GM11168 (cell line): ENCODE data around the gene CCNYL1.
"Not testable (repeated sequence)": the region's sequence is repeated elsewhere in the genome, so short reads cannot be mapped to it uniquely, and the experiment has no call there.

Experiments used
- in situ Hi-C: fragments of 300-500 bp; cut with MboI; formaldehyde crosslinking; loops from one replicate; pipeline ENCODE4 v1.12.0; 2022; ENCODE audit warnings: low sequenced_read_pairs; ENCODE audit not compliant: unreplicated experiment

The CCNYL1 gene

GRCh38 chr2:207710814-207711740 lies at the start of gene CCNYL1:
CCNYL1 (plus strand) TSS chr2:207711640; CDS start chr2:207711897, 257 bp downstream.
- in situ Hi-C loops, result no loop called here

DNA sequence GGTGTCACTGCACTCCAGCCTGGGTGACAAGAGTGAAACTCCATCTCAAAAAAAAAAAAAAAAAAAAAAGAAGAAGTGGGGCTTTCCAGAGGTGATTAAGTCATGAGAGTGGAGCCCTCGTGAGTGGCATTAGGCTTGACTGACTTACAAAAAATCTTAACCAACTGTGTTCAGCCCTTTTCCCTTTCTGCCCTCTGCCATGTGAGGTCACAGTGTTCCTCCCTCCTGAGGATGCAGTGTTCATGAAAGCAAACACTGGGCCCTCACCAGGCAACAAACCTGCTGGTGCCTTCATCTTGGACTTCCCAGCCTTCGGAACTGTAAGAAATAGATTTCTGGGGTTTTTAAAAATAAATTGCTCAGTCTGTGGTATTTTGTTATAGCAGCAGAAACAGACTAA lies 49.2 kb upstream of the CCNYL1 start:
- in situ Hi-C loops, result no loop called here

DNA sequence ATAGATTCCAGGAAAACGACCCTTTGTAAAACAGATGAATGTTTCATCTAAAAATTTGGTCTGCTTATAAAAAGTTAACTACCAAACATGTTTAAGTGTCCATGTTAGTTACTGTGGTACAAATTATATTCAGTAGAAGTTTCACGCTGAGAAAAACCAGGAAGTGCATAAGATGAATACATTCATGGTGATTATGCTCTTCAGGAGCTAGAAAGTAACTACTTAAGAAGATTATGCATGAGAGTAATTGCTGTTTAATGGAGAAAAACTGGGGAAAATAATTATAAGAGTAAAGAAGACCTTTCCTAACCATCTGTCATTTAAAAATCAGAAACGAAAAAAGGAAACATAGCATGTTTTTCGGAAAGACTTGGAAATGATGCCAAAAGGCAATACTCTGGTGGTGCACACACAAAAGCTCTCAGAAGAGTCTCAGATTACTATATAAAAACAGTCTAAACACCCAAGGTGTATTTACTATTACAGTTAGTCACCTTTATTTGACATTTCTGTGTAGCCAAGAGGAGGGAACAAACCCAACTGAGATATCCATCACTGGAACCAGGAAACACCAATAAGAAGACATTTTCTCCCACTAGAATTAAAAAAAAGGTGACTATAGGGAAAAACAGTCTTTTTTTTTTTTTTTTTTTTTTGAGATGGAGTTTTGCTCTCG lies 47.4 kb upstream of the CCNYL1 start:
- in situ Hi-C loops, result no loop called here

DNA sequence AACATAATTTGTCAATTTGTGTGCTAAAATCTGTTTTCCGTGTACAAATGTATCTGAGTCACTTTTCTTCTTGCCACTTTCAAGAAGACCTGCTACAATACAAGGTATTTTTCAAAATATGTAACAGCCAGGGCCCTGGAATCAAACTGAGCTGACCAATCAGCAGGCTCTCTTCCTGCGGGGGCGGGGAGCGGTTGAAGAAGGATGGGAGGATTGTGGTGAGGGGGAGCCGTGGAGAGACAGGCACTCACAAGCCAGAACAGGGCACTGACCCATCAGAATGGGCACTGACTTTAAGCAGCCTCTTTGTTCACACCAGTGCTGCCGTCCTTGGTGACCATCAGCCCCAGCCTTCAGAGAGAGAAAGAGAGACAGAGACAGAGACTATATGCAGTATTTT lies 40.6 kb upstream of the CCNYL1 start:
- in situ Hi-C loops, result no loop called here

DNA sequence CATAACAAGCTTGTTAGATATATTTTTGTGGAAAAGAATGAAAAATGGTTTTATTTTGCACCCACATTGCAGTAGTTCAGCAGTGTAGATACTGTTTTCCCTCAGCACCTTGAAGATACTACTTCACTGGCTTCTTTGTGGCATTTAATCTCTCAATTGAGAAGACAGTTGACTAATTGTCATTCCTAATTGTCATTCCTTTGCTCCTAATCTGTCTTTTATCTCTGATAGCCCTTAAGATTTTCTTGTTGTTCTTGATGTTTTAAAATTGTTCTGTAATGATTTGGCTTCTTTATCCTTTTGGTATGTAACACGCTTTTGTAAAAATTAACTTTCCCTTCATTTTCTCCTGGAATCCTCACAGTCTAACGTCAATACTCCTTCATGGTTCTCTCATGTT lies 38.0 kb upstream of the CCNYL1 start:
- in situ Hi-C loops, result no loop called here

DNA sequence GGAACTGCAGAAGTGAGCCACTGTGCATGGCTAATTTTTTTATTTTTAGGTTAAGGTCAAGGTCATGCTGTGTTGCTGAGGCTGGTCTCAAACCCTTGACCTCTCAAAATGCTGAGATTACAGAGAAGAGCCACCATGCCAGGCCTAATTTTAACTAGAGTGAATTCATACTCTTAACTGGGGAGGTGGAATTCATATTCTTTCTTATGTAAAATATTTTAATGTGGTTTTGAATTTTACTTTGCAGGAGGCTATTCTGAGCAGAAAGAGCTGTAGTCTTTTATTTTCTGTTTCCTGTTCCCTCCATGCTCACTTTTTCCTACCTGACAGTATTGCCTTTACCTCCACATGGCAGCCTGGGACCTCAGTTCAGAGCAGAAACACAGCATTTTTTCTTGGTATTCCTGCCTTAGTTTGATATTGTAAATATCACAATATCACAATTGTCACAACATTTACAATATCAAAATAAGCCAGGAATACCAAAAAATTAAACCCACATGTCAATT lies 37.1 kb upstream of the CCNYL1 start:
- in situ Hi-C loops, result no loop called here

DNA sequence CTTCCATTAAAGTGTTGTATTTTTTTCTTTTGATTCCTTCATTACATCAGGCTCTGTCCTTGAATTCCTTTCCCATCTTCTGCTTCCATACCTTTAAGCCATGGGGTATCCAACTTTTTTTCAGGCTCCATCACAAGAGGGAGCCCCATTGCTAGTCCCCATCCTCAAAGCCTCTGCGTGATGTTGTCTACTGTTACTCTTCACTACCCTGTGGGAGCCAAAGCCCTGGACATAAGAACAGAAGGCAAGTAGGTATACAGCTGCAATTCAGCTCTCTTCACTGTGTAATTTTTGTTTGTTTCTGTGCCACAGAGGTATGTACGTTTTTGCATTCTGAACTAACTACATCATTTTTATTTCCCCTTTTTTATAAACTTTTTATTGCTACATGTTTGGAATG lies 36.6 kb upstream of the CCNYL1 start:
- in situ Hi-C loops, result no loop called here

- in situ Hi-C loops, result no loop called here
Observed at GRCh38 chr2:207676827-207677354, 34.5 kb upstream of the CCNYL1 start.

GRCh38 chr2:207681431-207681830 lies 30.0 kb upstream of the CCNYL1 start:
- in situ Hi-C loops, result no loop called here

DNA sequence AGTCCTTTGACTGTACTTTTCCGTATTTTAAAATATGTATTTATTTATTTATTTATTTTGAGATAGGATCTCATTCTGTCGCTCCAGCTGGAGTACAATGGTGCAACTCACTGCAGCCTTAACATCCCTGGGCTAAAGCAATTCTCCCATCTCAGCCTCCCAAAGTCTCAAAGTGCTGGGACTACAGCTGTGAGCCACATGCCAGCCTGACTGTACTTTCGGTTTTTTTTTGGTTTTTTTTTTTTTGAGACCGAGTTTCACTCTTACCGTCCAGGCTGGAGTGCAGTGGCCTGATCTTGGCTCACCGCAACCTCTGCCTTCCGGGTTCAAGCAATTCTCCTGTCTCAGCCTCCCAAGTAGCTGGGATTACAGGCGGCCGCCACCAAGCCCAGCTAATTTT lies 28.9 kb upstream of the CCNYL1 start:
- in situ Hi-C loops, result no loop called here

GRCh38 chr2:207683438-207683837 lies 28.0 kb upstream of the CCNYL1 start:
- in situ Hi-C loops, result no loop called here

GRCh38 chr2:207683879-207684627 lies 27.4 kb upstream of the CCNYL1 start:
- in situ Hi-C loops, result no loop called here

- in situ Hi-C loops, result no loop called here
Observed at GRCh38 chr2:207686812-207687211, 24.6 kb upstream of the CCNYL1 start.

- in situ Hi-C loops, result no loop called here
Observed at GRCh38 chr2:207688597-207688996, 22.8 kb upstream of the CCNYL1 start.

DNA sequence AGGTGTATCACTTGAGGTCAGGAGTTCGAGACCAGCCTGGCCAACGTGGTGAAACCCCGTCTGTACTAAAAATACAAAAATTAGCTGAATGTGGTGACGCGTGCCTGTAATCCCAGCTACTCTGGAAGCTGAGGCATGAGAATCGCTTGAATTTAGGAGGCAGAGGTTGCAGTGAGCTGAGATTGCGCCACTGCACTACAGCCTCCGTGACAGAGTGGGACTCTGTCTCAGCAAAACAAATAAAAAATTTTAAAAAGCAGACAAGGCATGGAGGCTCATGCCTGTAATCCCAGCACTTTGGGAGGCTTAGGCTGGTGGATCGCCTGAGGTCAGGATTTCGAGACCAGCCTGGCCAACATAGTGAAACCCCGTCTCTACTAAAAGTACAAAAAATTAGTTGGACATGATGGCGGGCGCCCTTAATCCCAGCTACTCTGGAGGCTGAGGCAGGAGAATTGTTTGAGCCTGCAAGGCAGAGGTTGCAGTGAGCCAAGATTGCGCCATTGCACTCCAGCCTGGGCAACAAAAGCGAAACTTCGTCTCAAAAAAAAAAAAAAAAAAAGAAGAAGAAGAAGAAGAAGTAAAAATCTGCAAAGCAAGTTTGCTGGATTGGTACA lies 20.5 kb upstream of the CCNYL1 start:
- in situ Hi-C loops, result not testable (repeated sequence)

DNA sequence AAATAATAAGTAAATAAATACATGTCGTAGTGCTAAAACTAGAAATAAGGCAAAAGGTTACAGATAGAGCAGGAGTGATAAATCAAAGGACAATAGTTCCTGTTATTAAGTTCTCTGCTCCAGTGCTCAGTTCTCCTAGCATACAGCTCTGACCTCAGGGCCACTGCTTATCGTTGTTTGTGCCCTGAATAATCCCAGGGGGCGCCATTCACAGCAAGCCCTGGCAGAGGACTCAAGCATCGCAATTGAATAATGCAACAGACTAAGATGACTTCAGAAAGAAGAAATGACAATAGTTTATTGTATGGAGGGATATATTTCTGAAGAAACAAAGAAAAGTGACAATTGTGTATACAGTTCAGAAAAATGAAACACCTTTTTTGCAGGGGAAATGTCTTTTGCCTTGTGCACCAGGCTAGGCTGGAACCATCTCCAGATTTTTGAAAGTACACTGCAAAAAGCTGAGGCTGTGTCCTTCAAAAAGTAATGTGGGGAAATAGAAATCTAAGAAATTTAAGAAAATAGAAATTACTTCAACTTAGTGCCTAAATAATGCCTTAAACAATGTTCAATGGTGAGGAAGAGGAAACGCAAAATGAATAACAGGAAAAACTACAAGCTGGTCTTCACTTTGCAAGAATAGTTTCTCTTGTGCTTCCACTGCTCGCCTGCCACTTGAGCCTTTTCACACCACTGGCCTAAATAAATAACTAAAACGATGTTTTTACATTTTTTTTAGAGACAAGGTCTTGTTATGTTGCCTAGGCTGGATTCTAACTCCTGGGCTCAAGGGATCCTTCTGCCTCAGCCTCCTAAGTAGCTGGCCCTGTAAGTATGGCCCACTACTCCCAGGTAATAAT lies 19.0 kb upstream of the CCNYL1 start:
- in situ Hi-C loops, result no loop called here

GRCh38 chr2:207693641-207694249 lies 17.7 kb upstream of the CCNYL1 start:
- in situ Hi-C loops, result no loop called here

DNA sequence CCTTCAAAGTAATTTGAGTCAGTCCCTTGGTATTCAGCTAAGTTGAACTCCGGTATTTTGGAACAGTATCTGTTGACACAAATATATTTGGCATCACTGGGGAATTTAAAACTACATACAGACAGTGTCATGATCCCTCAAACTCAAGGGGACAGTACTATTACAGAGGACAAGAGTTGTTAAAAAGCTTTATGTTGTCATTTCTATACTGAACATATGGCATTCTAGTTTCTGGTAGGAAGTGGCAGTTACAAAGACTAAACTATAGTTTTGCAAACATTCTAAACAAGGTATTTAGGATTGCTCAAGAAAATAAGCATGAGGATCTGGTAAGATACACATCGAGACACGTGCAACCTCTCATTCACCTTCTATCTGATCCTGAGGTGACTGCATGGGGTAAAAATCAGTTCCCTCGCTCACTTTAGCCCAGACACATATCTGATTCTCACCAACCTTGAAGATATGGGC lies 16.6 kb upstream of the CCNYL1 start:
- in situ Hi-C loops, result no loop called here

GRCh38 chr2:207695293-207695692 lies 16.1 kb upstream of the CCNYL1 start:
- in situ Hi-C loops, result no loop called here
